NCI-H2227 treated with DMSO at 0.1 percent for 48 hours (cell line): ENCODE data around the gene KLHL9.
"Not testable (repeated sequence)": the region's sequence is repeated elsewhere in the genome, so short reads cannot be mapped to it uniquely, and the experiment has no call there.

Experiments used
- DNase-seq: peaks from one replicate; lab custom pipeline; 2025; lab: John Stamatoyannopoulos, UW

Gene KLHL9, protein sequence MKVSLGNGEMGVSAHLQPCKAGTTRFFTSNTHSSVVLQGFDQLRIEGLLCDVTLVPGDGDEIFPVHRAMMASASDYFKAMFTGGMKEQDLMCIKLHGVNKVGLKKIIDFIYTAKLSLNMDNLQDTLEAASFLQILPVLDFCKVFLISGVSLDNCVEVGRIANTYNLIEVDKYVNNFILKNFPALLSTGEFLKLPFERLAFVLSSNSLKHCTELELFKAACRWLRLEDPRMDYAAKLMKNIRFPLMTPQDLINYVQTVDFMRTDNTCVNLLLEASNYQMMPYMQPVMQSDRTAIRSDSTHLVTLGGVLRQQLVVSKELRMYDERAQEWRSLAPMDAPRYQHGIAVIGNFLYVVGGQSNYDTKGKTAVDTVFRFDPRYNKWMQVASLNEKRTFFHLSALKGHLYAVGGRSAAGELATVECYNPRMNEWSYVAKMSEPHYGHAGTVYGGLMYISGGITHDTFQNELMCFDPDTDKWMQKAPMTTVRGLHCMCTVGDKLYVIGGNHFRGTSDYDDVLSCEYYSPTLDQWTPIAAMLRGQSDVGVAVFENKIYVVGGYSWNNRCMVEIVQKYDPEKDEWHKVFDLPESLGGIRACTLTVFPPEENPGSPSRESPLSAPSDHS

DNA sequence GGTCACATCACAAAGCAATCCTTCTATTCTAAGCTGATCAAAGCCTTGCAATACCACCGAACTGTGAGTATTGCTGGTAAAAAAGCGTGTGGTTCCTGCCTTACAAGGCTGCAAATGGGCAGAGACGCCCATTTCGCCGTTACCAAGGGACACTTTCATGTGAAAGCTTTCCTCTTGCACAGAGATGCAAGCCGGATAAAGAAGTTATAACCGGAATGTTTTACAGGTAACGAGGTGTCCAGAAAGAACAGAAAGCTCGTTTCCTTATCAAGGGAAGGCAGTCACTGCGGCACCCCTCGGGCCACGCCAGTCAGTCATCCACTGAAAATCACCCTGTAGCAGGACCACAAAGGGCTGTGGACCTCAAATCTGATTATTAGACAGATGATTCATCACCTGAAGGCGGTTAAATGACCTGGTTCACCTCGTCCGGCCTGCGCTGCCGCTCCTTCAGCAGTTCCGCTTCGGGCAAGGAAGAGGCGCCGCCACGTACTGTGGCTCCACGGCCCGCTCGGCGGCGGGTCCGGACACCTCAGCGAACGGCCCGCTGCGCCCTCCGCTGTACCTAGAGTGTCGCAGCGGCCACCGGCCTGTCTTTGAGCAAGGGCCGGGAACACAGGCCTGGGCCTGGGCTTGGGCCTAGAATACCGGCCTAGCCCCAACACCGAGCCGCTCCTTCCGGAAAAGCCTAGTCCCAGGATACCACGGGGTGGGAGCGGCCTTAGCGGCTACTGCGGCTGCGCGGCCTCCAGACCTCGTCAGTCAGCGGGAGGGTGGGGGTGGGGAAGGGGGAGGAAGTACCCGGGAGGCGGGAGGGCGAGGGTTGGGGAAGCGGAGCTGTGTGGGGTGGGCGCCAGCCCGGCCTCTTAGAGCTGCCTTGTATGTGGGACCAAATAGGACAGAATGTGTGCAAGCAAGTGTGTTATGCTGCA is at the start of gene KLHL9:
Gene KLHL9 (minus strand): TSS at position 704 of the 932 bp plus-strand sequence. CDS start 545 bp downstream, at position 159.
- peak; percentile 86 for DNase-seq

DNA sequence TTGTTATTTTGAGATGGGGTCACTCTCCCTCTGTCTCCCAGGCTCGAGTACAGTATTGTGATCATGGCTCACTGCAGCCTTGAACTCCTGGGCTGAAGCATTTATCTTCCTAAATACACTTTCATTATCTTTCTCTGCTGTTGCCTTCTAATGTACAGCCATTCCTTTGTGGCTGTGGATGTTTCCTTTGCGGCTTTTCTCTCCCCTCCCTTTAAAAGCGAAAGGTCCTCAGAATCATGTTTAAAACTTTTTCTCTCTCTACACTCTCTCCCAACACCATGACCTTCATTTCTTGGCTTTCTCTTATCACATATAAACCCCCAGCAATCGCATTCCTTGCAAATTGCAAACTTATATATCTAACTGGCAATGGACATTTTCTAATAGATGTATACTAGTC is 48.4 kb upstream of the KLHL9 start:
- DNase-seq: no peak

DNA sequence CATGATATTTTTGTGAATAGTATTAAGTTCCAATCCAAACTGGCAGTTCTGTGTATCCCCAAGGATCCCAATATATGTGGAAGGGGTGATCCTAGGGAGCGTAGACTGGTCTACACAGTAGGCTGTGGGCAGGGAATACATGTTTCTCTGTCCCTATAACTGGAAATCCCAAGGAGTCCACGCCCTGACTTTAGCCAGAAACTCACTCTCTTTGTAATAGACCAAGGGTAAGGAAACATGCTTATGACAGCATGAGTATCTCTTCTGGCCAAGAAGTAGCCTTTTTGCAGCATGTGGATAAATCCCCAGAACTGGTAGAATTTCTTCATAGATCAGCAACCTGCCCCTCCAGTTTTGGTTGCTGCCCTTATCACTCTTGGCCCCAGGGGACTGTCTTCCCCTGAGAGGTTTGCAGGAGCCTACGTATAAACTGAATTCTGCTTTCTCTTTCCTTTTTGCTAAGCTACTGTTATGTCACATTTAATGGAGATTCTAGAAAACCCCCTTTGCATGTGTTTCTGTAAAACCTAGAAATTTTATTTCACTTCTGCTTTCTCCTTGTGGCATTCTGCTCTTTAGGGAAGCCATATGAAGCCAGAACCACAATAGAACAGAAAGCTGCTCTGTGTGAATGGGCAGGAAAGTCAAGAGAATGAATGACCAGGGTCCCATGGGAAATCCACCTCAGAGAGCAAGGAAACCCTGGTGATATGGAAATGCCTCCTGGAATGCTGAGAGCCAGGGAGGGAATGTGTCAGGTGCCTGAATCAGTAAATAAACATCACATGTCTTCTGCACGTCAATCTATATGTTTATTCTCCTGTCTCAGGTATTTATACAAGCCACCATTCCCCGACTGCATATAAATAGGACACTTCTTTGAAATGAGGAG is 46.5 kb upstream of the KLHL9 start:
- no peak for DNase-seq

DNA sequence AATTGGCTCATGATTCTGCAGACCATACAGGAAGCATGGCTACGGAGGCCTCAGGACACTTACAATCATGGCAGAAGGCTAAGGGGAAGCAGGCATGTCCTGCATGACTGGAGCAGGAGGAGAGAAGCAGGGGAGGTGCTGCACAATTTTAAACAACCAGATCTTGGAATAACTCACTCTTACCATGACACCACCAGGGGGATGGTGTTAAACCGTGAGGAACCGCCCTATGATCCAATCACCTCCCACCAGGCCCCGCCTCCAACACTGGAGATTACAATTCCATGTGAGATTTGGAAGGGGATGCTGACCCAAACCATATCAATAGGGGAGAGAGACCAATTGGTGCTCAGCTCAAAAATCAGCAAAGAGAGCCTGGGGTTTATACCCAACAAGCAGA is 36.3 kb upstream of the KLHL9 start:
- not testable (repeated sequence) for DNase-seq

DNA sequence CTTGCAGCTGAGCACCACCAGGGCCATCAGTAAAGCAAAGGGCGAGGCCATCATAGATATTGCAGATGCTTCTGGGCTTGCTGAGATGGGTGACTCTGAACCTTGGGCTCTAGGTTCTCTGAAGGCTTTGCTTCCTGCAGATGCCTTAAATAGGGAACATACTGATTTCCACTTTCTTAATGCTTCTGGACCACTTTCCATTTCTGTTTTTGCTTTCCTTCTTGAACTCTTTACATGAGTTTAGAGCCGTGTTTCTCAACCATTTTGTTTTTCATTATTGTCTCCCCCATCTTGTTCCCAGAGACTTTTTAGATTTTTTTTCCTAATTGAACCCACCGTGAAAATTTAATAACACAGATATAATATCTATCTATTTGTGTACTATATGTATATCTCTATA is 32.8 kb upstream of the KLHL9 start, which contains the start of gene IFNA13:
Gene IFNA13 (minus strand): TSS at position 101 of the 400 bp plus-strand sequence. CDS start 47 bp downstream, at position 54.
- DNase-seq: no peak

DNA sequence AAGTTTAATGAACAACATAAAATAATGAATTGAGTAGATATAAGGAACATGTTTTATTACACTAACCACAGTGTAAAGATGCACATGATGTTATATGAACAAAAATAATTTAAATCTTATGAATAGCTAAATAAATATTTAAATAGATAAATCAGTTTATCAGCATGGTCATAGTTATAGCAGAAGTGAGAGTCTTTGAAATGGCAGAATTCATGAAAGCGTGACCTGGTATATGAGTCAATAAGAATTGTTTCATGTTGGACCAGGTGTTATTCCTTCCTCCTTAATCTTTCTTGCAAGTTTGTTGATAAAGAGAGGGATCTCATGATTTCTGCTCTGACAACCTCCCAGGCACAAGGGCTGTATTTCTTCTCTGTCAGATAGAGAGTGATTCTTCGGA is 32.0 kb upstream of the KLHL9 start:
- not testable (repeated sequence) for DNase-seq

DNA sequence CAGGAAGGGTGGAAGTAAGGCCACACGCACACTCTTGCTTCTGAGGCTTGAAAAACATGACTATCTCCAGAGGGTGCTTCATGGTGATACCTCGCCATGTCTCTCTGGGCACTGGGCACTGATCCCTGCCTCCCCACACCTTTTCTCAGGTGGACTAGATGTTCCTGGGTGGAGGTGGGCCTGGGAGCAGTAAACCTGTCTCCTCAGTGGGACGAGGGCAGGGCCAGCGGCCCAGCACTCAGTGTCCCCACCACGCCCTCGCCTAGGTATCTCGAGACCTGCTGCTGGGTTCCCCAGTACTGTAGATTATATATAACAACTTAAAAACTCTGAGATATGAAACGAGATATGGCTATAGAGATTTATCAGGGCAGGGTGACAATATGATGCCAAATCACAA is 27.1 kb upstream of the KLHL9 start:
- no peak for DNase-seq

DNA sequence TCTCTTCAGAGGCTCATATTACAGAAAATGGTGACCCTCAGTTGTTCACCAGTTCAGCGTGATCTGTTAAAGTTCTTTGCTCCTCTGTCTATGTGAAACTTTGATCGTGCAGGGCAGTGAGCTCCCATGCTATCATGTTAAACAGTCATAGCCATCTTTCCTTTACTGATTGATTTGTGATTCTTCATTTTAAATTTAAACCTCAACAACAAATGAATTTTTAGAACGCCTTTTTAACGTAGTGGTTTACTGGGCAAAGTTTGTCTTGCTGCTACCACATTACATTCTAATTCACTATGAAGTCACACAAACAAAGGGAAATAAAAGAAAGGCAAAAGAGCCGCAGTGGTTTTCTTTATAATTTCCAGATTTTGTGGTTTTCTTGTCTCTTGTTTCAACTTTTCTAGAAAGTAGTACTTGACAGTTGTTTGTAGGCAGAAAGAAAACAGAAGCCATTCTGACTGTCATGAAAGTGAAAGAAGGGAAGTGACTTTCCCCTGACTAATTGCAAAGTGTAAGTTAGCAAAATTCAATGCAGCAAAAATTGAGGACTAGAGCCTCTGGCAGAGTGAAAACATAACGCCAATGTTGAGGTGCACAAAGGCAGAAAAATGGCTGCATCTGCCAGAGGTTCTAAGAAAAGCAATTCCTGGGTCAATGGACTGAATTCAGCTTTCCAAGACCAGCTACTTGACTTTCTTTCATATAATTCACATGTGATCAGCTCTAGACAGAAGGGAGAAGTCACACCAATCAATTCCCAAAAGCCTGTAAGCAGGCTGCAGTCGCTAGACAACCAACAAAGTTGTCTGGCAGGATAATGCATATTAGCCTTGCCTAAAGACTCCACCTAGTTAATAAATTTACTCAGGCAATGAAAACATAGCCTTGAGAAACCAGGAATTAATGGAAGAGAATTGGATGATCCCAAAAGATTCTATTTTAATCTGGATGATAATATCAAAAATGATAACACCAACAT is 22.6 kb upstream of the KLHL9 start:
- DNase-seq: no peak

DNA sequence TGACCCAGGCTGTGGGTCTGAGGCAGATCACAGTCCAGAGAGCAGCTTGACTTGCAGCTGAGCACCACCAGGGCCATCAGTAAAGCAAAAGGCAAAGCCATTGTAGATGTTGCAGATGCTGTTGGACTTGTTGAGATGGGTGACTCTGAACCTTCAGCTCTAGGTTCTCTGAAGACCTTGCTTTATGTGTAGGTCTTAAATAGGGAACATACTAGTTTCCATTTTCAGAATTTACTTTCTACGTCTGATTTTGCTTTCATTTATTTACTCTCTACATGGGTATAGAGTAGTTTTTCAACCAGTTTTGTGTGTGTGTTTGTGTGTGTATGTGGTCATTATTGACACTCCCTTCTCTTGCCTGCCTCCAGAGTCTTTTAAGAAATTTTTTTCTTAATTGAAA is 15.6 kb upstream of the KLHL9 start, which contains the start of gene IFNA6:
Gene IFNA6 (minus strand): TSS at position 101 of the 400 bp plus-strand sequence. CDS start 0 bp downstream, at position 101.
- DNase-seq: no peak

DNA sequence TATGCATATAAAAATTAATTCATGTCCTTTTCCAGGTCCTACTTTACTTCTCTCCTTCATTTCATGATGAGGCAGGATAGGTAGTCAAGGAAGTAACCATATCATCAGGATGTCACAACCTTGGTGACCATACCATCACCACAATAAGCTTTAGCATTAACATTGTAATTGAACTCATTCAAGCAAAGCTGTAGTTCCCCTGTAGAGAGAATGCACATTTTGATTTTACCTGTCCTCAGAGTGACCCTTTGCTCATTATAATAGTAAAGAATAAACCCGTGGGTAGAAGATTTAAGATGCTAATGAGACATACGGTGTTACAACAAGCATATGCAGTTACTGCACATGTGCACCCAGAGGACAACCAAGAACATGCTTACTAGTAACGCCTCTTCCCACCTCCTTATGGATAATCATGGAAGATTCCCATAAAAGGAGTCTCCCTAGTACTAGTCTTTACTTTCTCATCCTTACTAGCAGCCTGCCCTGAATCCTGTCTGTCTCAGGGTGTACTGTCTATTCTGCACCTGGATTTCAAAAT is 13.3 kb upstream of the KLHL9 start:
- DNase-seq: no peak

DNA sequence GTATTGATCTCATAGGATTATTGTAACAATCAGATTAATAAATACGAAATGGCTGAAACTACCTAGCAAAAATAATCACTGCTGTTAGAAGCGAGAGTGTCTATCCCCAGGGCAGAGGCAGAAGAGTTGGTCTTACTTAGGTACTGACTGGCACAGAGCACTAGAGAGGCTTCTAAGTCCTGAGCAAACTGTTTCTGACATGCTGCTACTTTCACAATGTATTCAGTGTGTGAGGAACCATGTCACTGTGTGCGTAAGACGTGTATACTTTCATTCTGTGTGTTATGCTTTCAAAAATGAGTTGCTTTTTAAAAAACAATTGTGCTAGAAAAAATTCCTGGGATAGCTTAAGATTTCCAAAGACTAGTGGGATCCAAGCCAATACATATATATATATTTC is 5.5 kb upstream of the KLHL9 start:
- no peak for DNase-seq

DNA sequence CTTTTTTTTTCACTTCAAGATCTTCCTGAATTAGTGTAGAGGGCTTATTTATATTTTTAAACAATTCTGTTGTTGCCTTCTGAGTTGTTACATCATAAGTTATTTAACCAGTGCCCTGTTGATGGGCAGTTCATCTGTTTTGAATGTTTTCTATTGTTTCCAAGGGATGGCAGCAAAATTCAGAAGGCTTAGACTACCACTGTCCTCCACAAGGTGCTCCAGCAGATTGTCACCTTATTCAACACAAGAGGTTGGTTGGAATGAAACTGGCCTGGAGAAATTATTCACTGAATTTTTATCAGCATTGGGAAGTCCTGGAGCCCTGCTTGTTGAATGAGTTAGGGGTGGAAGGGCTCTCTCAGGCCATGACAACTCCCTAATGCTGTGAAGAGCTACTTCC is 1.3 kb upstream of the KLHL9 start:
- DNase-seq: no peak

DNA sequence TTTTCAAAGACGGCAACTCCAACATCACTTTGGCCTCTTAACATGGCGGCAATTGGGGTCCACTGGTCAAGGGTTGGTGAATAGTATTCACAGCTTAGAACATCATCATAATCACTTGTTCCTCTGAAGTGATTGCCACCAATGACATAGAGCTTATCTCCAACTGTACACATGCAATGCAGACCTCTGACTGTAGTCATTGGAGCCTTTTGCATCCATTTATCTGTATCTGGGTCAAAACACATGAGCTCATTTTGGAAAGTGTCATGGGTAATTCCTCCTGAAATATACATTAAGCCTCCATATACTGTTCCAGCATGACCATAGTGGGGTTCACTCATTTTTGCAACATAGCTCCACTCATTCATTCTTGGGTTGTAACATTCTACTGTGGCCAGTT is 2.0 kb downstream of the KLHL9 start:
- DNase-seq: no peak

DNA sequence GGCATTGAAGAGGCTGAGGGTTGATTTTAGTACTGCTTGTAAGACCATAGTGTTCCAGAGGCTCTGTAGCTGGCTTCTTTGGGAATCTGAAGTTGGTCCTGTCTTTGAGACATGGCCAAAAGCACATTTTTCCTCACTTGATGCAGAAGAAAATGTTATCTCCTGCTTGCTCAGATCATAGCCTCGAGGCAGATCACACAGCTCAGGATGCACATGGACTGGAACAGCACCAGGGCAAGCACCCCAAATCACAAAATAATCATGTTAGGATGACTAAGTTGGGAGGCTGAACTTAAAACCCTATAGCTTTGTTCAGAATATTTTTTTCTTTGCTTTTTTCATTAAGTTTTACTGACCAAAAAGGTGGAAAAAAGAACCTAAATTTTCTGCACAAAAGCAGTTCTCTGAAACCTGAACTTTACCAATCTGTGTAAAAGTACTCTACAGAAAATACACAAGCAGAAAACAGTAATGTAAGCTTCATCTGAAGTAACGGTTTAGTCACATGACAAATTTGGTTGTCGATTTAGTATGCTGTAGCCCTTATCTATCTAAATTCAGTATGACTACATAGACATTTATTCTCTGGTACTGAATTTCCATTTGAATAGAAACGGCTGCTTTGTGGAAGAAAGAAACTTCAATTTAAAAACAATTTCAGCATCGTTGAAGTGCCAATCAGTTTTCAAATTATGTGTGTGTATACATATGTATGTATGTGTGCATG is 3.4 kb downstream of the KLHL9 start:
- DNase-seq: no peak

DNA sequence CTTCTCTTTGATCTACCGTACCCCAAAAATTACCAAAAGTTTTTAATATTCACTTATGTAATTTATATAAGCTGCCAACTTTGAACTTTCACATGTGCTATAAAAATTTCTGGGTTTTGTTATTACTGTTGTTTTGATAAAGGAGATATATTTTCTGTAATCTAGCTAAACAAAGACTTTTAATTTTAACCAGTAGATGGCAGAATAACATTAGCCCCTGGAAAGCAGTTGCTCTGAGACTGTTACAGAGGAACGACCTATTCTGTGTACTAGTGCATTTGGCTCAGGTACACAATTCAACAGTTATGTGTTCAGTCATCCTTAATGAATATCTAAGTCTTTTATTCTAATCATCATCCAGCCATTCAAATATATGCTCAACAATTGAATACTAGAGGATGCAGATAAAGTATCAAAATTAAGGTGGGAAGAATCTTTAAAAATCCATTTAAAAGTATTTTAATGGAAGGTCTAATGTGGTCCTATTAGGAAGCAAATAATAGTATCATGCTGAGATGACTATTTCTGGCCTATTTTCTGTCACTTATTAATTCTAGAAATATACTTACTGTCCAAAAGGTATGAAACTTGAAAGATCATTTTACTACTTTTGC is 8.6 kb downstream of the KLHL9 start:
- peak; percentile 58 for DNase-seq

DNA sequence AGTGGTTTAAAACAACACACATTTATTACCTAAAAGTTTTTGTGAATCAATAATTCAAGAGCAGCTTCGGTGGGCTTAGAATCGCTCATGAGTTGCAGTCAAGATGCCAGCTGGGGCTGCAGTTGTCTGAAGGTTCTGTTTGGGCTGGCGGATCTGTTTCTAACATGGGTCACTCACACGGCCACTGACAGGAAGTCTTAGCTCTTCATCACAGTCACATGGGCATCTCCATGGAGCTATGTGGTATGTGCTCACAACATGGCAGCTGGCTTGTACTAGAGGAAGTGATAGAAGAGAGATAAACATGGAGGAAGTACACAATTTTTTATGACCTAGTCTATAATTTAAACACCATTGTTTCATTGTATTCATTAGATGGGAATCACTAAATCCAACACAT is 11.2 kb downstream of the KLHL9 start:
- no peak for DNase-seq

DNA sequence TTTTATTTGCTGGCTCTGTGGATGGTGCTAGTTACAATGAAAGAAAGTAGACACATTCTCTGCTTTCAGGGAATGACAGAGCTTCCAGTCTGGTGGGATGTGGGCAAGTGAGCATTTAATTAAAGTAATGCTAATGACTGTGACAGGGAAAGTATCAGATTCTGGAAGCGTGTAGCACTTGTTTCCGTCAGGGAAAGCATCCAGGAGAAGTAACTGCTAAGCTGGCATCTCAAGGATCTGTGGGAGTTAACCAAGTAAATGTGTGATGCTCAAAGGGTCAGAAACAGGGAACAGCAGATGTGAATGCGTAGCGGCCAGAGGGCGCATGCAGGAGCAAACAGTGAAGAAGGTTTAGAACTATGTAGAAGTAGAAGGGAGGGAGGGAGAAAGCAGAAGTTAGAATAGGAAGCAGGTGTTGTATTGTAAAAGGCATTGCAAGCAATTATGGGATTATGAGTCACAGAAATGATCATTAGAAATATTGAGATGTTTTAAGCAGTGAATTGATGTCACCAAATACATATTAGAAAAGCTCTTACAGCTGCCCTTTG is 12.2 kb downstream of the KLHL9 start:
- no peak for DNase-seq

DNA sequence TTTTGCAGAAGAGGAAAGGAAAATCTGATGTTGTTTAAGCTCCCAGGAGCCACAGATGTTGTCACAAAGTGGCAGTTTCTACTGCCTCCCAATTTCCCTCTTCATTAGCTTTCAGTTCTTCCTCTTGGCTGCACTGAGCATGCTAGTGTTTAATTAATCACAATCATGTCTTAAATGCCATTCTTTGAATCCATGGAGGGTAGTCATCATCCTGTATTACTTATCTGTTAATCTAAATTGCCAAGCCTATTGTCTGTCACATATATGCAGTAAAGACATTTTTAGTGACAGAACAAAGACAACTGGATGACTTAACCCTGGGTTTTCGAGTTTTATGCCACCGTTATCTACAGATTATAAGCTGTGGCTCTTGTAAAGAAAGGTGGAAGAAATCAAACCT is 14.7 kb downstream of the KLHL9 start:
- DNase-seq: no peak
